ENCODE data around the gene HDAC7. TPM values are rescaled to one million over a fixed set of nuclear protein-coding genes. Genes with fewer than 3 reads are reported as not detected.
"Not testable (repeated sequence)": the region's sequence is repeated elsewhere in the genome, so short reads cannot be mapped to it uniquely, and the experiment has no call there.

Gene HDAC7
- total RNA-seq, 1 donor from 2014 or later = 38.8 TPM

- intact Hi-C loops (cut with DNase I) = no loop called here
- no peak for ATAC-seq
- no peak for DNase-seq (ENCODE audit: missing footprints)
These were observed 1.1 kb downstream of the HDAC7 start for GRCh38 chr12:47818467-47819137.

GRCh38 chr12:47818007-47818376 is 1.7 kb downstream of the HDAC7 start:
- intact Hi-C loops (cut with DNase I) = no loop called here
- ATAC-seq = no peak
- DNase-seq (ENCODE audit: missing footprints) = no peak

DNA sequence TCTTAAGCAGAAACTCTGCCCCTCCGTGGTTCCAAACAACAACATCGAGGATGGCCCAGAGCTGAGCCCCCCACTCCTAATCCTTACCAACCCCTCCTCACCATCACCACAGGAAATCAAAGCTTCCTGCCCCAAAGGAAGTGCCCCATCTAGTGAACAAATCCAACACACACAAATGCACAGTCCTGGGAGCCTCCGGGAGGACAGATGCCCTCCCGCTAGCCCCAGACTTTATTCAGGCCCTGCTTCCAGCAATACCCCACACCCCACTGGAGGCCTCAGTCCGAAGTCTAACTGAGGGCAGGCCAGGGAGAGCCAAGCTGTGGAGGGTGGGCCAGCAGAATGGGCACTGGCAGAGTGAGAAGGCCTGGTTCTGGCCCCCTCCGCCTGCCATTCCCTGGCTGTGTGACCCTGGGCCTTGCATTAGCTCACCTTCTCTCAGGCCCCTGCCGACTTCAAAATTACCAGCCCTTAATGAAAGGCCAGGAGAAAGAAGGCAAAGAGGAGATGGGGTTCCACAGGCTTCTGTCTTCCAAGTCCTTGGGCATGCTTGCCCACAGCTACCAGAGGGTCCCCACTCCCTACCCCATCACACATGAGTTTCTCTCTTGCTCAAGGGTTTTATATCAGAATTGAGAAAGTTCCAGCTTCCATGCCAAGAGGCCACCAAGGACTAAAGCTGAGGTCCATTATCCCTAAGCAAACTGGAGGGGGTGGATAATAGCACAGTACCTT is 2.3 kb downstream of the HDAC7 start:
- intact Hi-C loops (cut with DNase I) = no loop called here
- ATAC-seq (no peak), DNase-seq (ENCODE audit: missing footprints) (no peak)

- intact Hi-C loops (cut with DNase I) = no loop called here
- DNase-seq (ENCODE audit: missing footprints) (no peak), ATAC-seq (no peak)
These were observed 3.1 kb downstream of the HDAC7 start for GRCh38 chr12:47816403-47817271.

- DNase-seq (ENCODE audit: missing footprints); ATAC-seq; intact Hi-C loops (cut with DNase I): not testable (repeated sequence)
These were observed 4.3 kb downstream of the HDAC7 start for GRCh38 chr12:47815447-47815846.

DNA sequence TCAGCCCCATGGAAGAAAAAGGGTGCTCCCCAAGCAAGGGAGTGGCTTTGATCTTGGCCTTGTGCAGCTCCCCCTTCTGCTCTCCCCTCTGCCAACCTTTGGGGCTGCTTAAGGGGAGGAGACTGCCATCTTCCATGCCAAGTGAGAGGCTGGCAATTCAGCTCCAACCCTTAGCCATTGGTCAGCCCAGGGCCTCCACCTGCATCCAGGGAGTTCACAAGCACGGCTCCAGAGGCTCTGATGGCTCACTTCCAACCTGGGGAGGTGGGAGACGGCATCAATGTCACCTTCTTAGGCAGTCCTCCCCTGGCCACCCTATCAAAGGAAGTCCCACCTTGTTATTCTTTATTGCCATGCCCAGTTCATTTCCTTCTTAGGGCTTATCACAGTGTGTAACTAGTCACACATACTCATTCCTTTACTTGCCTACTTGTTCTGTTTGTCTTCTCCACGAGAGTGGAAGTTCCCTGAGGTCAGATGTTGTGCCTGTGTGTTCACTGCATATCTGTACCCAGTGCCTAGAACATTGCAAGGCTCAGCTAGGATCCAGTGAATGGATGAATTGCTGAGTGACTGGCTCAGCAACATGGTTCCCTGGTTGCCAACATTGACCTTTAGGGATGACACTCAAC is 5.0 kb downstream of the HDAC7 start:
- ATAC-seq (no peak), DNase-seq (ENCODE audit: missing footprints) (no peak)
- intact Hi-C loops (cut with DNase I) = no loop called here

DNA sequence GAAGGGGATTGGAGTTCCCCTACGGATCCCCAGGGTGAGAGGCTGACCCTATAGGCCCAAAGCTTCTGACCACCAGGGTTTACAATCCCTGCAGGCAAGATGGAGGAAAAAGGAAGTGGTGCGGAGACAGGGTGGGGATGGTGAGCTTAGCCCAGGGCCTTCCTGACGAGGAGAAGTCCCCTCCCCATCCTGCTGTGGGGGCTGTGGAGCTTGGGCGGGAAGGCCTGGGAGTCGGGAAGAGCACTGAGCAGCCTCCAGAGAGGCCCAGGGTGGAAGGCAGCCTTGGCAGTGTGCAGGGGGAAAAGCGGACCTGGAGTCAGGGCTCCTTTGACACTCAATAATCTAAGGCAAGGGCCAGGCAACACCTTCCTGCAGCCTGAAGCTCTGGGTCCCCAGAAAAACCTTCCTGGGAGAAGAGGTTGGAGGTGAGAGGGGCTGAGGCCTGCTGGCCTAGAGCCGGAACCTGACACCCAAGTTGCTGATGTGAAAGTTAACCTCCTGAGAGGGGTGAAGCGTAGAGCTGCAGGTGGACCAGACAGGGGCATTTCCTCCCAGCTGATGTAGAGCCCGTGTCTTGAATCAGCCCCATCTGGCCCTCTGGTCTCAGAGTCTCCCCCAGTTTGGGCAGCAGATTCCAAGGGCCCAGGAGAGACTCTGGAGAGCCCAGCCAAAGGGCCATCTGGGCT is 6.0 kb downstream of the HDAC7 start:
- DNase-seq (ENCODE audit: missing footprints) (no peak), ATAC-seq (no peak)
- intact Hi-C loops (cut with DNase I) = no loop called here

DNA sequence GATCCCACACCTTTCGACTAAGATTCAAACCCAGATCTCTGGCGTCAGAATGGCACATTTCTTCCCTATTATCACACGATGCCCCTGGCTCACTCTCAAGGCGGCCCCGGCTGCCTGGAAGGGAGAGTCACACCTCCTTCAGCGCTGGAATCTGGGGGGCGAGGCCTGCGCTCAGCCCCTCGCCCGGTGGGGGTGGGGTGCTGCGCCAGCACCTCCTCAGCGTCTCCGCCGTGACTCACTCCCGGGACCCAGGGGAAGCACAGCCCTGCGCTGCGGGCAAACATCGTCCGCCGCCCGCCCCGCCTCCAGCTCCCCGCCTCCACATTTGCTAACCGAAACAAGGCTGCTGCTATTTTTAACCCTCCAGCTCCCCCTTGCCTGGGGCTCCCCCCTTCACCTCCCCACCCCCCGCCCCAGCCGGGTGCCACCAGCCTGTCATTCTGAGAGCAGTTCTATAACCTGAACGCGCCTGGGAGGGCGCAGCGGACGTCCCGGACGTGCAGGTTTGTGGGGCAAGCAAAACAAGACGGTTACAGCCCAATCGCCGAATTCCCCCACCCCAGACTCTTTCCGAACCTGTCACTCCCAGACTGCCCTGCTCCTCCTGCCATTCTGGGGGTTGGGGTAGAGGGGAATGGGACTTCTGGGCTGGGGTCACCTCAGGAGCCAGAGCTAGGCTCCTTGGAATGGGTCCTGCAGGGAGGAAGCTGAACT is 6.7 kb downstream of the HDAC7 start:
- intact Hi-C loops (cut with DNase I) = no loop called here
- DNase-seq (ENCODE audit: missing footprints) = peak; percentile 93
- peak; percentile 74 for ATAC-seq

DNA sequence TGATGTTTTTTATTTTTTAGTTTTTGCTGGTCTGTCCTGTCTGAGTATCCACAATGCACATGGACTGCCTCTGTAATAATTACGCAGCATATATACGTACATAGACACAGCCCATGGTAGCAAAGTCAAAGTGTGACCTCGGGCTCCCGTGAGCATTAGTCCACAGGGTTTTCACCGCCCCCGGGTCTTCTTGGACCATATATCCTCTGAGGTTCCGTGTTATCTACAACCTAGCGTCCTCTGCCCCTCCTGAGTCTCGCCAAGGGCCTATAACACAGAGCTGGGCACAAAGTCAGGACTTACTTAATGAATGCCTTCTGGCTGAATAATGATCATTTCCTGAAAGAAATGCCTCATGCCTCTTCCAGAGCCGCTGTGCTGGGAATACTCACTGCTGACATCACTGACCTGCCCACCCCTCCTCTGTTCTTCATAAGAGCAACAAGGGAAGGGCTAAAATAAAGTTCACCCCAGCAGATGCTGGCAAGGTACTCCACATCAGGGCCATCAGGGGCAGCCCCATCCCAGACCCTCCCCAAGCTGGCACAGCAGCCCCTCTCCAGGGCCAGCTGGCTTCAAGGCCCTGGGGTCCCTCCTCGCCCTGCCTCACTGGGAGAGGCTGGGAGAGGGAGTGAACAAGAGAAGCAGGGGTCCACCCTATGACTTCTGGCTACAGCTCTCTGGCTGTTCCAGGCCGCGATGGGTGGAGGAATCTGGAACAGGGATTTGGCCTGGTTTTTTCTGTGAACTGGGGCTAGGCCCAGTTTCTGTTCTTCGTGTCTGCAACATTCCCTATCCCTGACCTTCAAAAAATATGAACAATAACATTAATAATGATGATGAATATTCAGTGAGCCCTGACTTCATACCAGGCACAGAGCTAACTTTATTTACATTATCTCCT is 7.9 kb downstream of the HDAC7 start:
- ATAC-seq = peak; percentile 74
- no peak for DNase-seq (ENCODE audit: missing footprints)

GRCh38 chr12:47811072-47811396 is 8.7 kb downstream of the HDAC7 start:
- ATAC-seq = no peak
- intact Hi-C loops (cut with DNase I) = no loop called here
- no peak for DNase-seq (ENCODE audit: missing footprints)

More for the DNA sequence above, 7.9 kb downstream of the HDAC7 start:
- intact Hi-C loops (cut with DNase I) = no loop called here

DNA sequence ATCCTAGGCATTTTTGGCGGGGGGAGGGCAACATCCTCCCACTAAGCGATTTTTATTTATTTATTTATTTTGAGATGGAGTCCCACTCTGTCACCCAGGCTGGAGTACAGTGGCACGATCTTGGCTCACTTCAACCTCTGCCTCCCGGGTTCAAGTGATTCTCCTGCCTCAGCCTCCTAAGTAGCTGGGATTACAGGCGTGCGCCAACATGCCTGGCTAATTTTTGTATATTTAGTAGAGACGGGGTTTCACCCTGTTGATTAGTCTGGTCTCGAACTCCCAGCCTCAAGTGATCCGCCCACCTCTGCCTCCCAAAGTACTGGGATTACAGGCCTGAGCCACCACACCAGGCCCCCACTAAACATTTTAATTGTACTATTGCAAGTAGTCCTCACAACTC is 10.2 kb downstream of the HDAC7 start:
- ATAC-seq; intact Hi-C loops (cut with DNase I); DNase-seq (ENCODE audit: missing footprints): not testable (repeated sequence)

- intact Hi-C loops (cut with DNase I) = no loop called here
- DNase-seq (ENCODE audit: missing footprints) = no peak
- no peak for ATAC-seq
These were observed 10.9 kb downstream of the HDAC7 start for GRCh38 chr12:47808574-47809365.

DNA sequence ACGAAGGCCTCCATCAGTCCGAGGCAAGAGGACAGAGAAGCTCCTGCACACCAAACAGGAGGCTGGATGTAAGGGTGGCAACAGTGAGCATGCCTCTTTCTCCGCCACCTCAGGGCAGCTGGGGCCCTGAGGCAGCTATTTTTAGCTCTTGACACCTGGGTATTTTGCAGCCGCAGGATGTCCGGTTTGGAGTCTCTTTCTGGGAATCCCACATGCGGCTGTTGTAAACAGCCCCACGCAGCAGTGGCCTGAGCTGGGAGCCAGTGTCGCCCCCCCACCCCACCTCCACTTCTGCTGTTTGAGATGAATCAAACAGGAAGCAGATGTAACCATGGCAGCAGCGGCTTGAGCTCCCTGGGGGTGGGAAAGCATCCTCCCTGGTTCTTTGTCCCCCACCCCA is 11.7 kb downstream of the HDAC7 start:
- no peak for DNase-seq (ENCODE audit: missing footprints)
- no peak for ATAC-seq

DNA sequence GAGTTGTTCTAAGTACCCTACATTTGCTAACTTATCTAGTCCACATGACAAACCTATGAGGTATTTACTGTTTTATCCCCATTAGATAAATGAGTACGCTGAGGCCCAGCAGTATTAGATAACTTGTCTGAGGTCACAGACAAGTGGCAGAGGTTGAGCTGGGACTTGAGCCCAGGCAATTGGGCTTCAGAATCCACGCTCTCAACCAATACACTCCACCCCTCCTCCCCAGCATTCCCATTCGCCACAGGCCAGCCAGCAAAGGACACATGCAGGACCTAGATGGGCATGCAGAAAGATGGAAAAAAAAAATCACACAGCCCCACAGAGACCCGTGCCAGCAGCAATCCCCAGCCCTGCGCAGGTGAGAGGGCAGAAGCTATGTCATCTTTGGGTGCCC is 12.4 kb downstream of the HDAC7 start:
- ATAC-seq = peak; percentile 33
- no peak for DNase-seq (ENCODE audit: missing footprints)

More for the DNA sequence above, 11.7 kb downstream of the HDAC7 start:
- intact Hi-C loops (cut with DNase I) = no loop called here

GRCh38 chr12:47805417-47805816 is 14.3 kb downstream of the HDAC7 start:
- no peak for DNase-seq (ENCODE audit: missing footprints)
- no peak for ATAC-seq
- intact Hi-C loops (cut with DNase I) = no loop called here

More for the DNA sequence above, 12.4 kb downstream of the HDAC7 start:
- intact Hi-C loops (cut with DNase I) = no loop called here

GRCh38 chr12:47804171-47804570 is 15.5 kb downstream of the HDAC7 start:
- DNase-seq (ENCODE audit: missing footprints) (no peak), ATAC-seq (no peak)
- intact Hi-C loops (cut with DNase I) = no loop called here

Data from Right ventricle myocardium inferior (tissue), 1 donor.